Epithelial cell of proximal tubule (primary cell): ENCODE measurements around the gene ACTR1A. TPM values are rescaled to one million over a fixed set of nuclear protein-coding genes. Genes with fewer than 3 reads are reported as not detected.

ENCODE experiments used
- DNase-seq: peaks from one replicate; pipeline ENCODE4 v3.0.0-alpha.2; 2011; ENCODE audit warnings: low read depth
- H3K4me3 ChIP-seq: 2 replicates; pipeline ENCODE4 v1.5.1; 2011; ENCODE audit warnings: low read depth, mild to moderate bottlenecking, low read length
- total RNA-seq: library from RNA; depleted of rRNA; stranded (reverse); fragments of >200 nt; gene quantifications from 2 replicates; pipeline ENCODE4 v1.2.3, GENCODE V29; 2015
- TF ChIP-seq, protein P1 (sequence below): conservative IDR thresholded peaks from 2 replicates; pipeline ENCODE4 v1.5.1; 2012; ENCODE audit warnings: low read depth, mild to moderate bottlenecking, low read length

The ACTR1A gene
- total RNA-seq, 1 donor from 2014 or later, result 129 TPM

DNA sequence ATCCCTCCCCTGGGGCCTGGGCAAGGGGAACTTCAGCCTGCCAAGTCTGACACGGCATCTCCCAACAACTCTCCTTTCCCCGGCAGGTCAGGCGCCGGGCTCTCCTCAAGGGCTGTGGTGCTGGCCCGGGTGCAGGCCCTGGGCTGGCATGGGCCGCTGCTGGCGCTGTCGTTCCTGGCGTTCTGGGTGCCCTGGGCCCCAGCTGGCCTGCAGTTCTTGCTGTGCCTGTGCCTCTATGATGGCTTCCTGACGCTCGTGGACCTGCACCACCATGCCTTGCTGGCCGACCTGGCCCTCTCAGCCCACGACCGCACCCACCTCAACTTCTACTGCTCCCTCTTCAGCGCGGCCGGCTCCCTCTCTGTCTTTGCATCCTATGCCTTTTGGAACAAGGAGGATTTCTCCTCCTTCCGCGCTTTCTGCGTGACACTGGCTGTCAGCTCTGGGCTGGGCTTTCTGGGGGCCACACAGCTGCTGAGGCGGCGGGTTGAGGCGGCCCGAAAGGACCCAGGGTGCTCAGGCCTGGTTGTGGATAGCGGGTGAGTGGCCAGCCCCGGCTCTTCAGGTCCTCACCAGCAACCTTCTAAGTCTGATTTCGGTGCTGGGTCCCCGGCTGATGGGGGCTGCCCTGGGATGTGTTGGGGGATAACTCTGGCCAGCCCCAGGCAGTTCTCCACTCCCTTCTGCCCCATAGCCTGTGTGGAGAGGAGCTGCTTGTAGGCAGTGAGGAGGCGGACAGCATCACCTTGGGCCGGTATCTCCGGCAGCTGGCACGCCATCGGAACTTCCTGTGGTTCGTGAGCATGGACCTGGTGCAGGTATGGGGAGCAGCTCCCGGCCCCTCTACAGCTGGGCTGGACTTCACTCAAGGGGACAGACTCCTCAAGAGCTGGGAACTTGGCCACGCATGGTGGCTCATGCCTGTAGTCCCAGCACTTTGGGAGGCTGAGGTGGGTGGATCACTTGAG lies 31.6 kb downstream of the ACTR1A start:
- DNase-seq, result no peak
- no peak overlapping the region for H3K4me3 ChIP-seq
- TF ChIP-seq, protein P1, sequence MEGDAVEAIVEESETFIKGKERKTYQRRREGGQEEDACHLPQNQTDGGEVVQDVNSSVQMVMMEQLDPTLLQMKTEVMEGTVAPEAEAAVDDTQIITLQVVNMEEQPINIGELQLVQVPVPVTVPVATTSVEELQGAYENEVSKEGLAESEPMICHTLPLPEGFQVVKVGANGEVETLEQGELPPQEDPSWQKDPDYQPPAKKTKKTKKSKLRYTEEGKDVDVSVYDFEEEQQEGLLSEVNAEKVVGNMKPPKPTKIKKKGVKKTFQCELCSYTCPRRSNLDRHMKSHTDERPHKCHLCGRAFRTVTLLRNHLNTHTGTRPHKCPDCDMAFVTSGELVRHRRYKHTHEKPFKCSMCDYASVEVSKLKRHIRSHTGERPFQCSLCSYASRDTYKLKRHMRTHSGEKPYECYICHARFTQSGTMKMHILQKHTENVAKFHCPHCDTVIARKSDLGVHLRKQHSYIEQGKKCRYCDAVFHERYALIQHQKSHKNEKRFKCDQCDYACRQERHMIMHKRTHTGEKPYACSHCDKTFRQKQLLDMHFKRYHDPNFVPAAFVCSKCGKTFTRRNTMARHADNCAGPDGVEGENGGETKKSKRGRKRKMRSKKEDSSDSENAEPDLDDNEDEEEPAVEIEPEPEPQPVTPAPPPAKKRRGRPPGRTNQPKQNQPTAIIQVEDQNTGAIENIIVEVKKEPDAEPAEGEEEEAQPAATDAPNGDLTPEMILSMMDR, result no peak

DNA sequence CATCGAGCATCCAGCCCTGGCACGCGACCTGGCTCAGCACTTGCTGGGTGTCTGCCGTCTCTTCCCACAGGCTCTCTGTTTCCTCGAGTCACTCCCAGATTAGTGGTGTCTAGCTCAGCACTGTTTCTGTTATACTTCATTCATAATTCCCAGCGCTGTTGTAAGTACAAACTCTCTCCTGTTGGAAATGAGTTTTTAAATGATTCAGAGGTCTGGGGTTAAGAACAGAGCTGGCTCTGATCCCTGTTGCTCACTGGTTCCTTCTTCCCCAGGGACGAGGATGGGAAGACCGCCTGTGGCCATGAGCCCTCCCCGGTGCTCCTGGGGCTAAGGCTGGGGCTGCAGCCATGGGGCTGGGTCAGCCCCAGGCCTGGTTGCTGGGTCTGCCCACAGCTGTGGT lies 33.8 kb downstream of the ACTR1A start:
- no peak for DNase-seq

DNA sequence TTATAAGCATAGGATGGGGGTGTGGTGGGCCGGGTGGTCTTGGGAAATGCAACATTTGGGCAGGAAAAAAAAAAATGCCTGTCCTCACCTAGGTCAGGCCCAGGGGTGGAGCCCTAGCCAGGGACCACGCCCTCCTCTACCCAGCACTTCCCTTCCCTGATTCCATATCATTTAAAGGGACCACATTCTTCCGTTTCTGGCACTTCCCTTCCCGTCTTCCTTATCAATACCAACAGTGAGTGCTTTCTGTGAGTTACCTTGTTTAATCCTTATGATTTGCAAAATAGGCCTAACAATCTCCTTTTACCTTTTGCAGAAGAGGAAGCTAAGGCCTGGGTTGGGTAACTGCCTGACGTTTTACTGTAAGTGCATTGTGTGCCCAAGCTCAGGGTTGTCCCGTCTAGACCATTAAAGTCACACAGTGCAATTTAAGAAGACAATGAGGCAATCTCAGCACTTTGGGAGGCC lies 34.5 kb downstream of the ACTR1A start:
- no peak overlapping the region for H3K4me3 ChIP-seq
- no peak for DNase-seq
- TF ChIP-seq, protein P1, result no peak

More for the DNA sequence above, 33.8 kb downstream of the ACTR1A start:
- H3K4me3 ChIP-seq, result no peak overlapping the region
- TF ChIP-seq, protein P1, result no peak

DNA sequence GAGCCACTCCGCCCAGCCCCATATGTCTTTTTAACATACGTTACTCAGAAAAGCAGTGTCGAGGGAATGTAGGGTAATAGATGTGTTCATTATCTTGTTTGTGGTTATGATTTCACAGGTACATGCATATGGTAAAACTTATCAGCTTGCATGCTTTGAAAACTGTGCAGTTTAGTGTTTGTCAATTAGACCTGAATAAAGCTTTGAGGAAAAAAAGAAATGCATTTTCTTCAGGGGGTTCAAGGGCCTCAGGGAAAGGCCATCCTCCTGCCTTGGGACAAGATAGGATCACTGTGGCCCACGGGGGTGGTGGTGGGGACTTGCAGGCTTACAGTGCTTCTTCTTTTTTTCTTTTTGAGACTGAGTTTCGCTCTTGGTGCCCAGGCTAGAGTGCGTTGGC lies 35.2 kb downstream of the ACTR1A start:
- H3K4me3 ChIP-seq, result no peak overlapping the region
- DNase-seq, result no peak
- TF ChIP-seq, protein P1, result no peak

DNA sequence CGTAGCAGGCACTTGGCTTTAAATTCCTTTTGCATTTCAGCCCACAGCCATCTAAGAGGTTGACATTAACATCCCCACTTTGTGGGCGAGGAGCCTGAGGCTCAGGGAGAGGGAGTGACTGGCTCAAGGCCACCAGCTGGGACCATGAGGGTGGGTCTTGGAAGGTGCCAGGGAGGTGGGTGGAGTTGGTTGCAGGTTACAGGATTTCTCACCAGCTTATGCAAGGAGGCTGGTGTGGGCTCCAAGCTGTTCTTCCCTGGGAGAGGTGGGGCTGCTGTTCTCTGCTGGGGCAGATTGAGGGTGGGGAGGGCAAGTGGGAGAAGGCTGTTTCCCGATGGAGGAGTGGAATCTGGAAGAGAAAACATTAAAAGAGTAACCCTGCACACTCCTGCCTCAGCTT lies 37.0 kb downstream of the ACTR1A start:
- DNase-seq, result no peak
- no peak overlapping the region for H3K4me3 ChIP-seq
- TF ChIP-seq, protein P1, result no peak

DNA sequence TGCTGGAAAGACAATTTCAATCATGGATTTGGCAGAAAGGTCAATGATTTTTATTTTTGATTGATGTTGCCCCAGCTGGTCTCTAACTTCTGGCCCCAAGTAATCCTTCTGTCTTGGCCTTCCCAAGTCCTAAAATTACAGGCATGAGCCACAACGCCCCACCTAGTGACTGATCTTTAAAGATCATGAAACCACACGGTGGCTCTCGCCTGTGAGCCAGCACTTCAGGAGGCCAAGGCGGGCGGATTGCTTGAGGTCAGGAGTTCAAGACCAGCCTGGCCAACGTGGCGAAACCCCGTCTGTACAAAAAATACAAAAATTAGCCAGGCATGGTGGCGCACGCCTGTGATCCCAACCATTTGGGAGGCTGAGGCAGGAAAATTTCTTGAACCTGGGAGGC lies 38.5 kb downstream of the ACTR1A start:
- TF ChIP-seq, protein P1, result no peak
- no peak for DNase-seq
- no peak overlapping the region for H3K4me3 ChIP-seq

DNA sequence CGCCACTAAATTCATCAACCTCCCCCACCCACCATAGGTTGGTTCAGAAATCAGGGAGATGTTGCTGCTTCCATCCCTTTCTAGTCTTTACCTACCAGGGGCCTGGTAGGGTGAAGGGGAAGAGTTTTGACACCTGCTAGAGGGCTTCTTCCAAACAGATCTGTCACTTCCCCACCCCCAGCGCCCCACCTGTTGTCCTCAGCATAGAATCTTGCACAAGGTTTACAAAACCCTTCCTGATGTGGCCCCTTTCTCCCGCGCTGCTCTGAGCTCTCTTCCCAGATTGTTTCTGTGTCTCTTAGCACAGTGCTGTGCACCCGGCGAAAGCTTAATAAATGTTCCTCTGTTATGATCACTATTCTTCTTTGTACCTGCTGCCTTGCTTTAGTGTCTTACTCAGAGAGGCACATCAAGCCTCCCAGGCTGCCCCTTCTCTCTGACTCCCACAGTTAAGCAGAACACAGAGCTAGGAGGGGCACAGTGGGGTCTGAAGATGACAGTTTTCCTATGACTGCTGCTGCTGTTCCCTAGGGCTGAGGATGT lies 39.9 kb downstream of the ACTR1A start:
- no peak for DNase-seq
- TF ChIP-seq, protein P1, result no peak
- H3K4me3 ChIP-seq, result no peak overlapping the region
